Testis (tissue), 2 donors: Measurements from ENCODE around the gene MON1B.

Experiments
- CTCF ChIP-seq, 3 experiments: fragments of 450-650 bp in 2 of 3; fragments of 200-600 bp in 1 of 3; sonication (generic) in 1 of 3; IDR thresholded peaks; one replicate each; pipeline ENCODE4 v1.5.1; 2016 to 2019; ENCODE audit warnings: antibody characterized with exemption in 3 of 3, mild to moderate bottlenecking in 2 of 3, moderate library complexity in 1 of 3
- POLR2A ChIP-seq: fragments of 450-650 bp; IDR thresholded peaks from one replicate; pipeline ENCODE4 v1.6.1; 2017; ENCODE audit warnings: antibody characterized with exemption, mild to moderate bottlenecking, moderate library complexity

- TF ChIP-seq CTCF (IDR thresholded peaks at IDR 0.05), result no peak
- no peak for TF ChIP-seq POLR2A
These were observed 47.6 kb downstream of the MON1B start for GRCh38 chr16:77238593-77238992.
